Measurements from ENCODE around the gene NCOA7. TPM values are rescaled to one million over a fixed set of nuclear protein-coding genes. Genes with fewer than 3 reads are reported as not detected.

Gene NCOA7
- total and polyA plus RNA-seq, 9 of the 15 experiments (the other 6 are each of a cell fraction or from before 2014, with no cell fraction given): 5.8 to 14.6 (median 9.3) TPM

DNA sequence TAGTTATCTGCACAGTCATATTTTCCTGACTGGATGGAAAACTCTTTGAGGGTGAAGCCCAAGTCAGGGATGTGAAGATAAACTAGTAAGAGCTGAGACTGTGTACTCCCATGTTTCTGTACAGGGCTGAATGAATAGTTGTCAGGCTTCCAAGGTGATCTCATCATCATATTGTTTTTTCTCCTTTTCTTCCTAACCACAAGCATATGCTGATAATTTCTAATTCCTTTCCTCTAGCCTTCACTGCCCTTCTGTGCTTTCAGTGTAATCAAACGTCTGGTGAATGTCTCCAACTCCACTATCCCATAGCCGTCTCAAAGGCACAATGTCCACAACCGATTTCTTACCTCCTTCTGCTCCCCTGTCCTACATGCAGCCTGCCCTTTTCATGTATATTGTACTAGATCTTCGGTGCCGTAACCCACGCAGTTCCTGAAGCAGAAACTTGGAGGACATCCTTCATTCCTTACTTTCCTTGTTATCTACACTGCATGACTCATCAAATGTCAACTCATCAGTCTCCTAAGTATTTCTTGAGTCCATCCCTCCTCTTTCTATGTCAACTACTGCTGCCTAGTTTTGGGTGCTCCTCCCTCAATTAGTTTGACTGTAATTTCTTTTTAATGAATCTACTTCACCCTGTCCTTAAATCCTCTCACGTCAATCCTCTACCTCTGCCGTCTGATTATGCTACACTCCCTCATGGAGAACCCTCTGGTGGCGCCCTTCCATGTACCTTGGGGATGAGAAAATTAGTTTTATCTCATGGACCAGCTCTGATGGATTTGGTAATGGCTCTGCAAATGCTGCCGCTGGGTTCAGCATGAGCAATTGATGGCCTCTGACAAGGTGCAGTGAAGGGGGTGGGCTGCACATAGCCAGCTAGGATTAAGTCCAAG, 21.9 kb downstream of the NCOA7 start (continued):
- TF ChIP-seq ARID4B (CRISPR knock-in tag; IDR thresholded peaks at IDR 0.05) (no peak), MEF2A (IDR thresholded peaks at IDR 0.05; ENCODE audit: control insufficient read depth, low read depth, low read length) (no peak), KLF10 (CRISPR knock-in tag; IDR thresholded peaks at IDR 0.05) (no peak), KLF1 (tag; IDR thresholded peaks at IDR 0.05) (no peak), BDP1 (IDR thresholded peaks at IDR 0.05; ENCODE audit: insufficient read depth, insufficient read length) (no peak), ZNF354B (CRISPR knock-in tag; IDR thresholded peaks at IDR 0.05) (no peak), CBFB (CRISPR knock-in tag; IDR thresholded peaks at IDR 0.05) (no peak), E2F3 (CRISPR knock-in tag; IDR thresholded peaks at IDR 0.05) (no peak), ZNF239 (CRISPR knock-in tag; IDR thresholded peaks at IDR 0.05) (no peak), YY1 (IDR thresholded peaks at IDR 0.05; ENCODE audit: borderline replicate concordance in 1 of 3, control insufficient read depth in 1 of 3, extremely low read depth in 1 of 3, insufficient read depth in 3 of 3, insufficient read length in 1 of 3, insufficient replicate concordance in 2 of 3, low read depth in 1 of 3, low read length in 2 of 3) (peak in 1 of 3 experiments; percentile 15), ILF3 (IDR thresholded peaks at IDR 0.05; ENCODE audit: borderline replicate concordance) (no peak), ZFPM2 (CRISPR knock-in tag; IDR thresholded peaks at IDR 0.05) (no peak), ZNF586 (CRISPR knock-in tag; conservative IDR thresholded peaks at IDR 0.05) (no peak), NFIX (CRISPR knock-in tag; IDR thresholded peaks at IDR 0.05; ENCODE audit: low read depth) (no peak), TFAM (CRISPR knock-in tag; conservative IDR thresholded peaks at IDR 0.05) (no peak)
- TF ChIP-seq, protein P1, sequence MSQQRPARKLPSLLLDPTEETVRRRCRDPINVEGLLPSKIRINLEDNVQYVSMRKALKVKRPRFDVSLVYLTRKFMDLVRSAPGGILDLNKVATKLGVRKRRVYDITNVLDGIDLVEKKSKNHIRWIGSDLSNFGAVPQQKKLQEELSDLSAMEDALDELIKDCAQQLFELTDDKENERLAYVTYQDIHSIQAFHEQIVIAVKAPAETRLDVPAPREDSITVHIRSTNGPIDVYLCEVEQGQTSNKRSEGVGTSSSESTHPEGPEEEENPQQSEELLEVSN (IDR thresholded peaks at IDR 0.05; ENCODE audit: borderline replicate concordance in 1 of 2, extremely low read depth in 1 of 2, insufficient read depth in 1 of 2, insufficient read length in 1 of 2, low read depth in 1 of 2, low read length in 1 of 2, poor library complexity in 1 of 2, severe bottlenecking in 1 of 2): no peak
- TF ChIP-seq, protein P2, sequence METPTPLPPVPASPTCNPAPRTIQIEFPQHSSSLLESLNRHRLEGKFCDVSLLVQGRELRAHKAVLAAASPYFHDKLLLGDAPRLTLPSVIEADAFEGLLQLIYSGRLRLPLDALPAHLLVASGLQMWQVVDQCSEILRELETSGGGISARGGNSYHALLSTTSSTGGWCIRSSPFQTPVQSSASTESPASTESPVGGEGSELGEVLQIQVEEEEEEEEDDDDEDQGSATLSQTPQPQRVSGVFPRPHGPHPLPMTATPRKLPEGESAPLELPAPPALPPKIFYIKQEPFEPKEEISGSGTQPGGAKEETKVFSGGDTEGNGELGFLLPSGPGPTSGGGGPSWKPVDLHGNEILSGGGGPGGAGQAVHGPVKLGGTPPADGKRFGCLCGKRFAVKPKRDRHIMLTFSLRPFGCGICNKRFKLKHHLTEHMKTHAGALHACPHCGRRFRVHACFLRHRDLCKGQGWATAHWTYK (CRISPR knock-in tag; IDR thresholded peaks at IDR 0.05): no peak
- TF ChIP-seq, protein P3, sequence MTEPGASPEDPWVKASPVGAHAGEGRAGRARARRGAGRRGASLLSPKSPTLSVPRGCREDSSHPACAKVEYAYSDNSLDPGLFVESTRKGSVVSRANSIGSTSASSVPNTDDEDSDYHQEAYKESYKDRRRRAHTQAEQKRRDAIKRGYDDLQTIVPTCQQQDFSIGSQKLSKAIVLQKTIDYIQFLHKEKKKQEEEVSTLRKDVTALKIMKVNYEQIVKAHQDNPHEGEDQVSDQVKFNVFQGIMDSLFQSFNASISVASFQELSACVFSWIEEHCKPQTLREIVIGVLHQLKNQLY (CRISPR knock-in tag; conservative IDR thresholded peaks at IDR 0.05): no peak
